ENCODE measurements around the gene S100A13.
"Not testable (repeated sequence)": the region's sequence is repeated elsewhere in the genome, so short reads cannot be mapped to it uniquely, and the experiment has no call there.

The S100A13 gene

DNA sequence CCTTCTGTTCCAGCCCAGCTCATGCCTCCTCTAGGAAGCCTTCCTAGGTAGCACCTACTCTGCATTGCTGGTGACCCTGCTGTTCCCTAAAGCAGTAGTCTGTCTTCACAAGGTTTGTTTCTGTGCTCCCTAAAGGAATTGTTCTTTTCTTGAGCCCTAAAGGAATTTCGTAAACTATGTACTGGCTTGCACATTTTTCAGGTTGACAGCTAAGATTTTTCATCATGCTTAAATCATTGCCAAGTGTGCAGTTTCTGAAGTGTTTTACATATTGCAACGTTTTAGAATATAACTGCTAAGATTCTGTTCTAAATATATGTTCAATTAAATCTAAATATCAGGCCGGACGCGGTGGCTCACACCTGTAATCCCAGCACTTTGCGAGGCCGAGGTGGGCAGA lies 27.5 kb downstream of the S100A13 start:
- DNase-seq, result no peak

DNA sequence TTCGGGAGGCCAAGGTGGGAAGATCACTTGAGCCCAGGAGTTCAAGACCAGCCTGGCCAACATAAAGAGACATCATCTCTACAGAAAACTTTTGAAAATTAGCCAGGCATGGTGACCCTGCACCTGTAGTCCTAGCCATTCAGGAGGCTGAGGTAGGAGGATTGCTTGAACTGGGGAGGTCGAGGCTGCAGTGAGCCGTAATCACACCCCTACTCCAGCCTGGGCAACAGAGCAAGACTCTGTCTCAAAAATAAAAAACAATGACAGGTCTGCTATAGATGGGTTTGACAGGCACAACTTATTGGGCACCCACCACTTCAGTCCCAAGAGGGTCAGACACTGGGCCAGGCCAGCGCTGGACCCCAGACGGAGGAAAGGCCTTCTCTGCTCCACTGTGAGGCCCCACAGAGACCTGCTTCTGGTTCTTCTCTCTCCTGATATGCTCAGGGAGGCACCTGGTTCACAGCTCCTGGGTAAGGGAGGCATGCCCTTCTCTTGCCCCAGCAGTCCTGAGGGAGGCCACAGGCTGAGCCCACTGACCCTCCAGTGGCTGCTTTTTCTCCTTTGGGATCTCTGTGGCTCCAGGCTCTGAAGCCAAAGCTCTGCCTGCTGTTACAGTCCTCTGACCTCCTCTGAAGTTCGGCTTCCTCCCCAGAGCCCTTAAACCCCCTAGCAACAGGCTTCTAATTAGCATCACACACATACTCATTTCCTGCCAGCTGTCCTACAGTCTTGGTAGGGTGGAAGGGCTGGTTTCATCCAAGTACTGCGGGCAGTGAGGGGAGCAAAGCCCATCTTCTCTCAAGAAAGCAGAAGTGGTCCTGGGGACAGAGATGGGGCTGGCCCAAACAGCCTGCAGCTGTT lies 28.8 kb downstream of the S100A13 start:
- DNase-seq, result no peak

GRCh38 chr1:153597206-153597605 lies 30.1 kb downstream of the S100A13 start:
- no peak for DNase-seq

DNA sequence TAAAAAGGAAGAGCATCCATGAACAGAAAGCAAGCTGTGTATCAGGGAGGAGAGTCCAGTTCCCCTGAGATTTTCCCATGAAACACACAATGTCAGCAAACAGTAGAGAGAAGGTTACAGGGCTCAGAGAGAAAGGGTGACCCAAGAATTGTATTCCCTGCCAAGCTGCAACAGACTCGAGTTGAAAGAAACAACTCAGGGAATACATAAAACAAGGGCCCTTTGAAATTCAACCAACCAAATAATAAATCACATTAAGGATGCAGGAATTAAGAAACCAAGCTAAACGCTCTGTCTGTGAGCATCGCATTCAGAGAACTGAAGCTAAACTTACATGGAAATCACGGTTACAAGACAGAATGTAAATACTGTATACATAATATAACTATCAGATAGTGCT lies 34.6 kb downstream of the S100A13 start:
- DNase-seq, result no peak

DNA sequence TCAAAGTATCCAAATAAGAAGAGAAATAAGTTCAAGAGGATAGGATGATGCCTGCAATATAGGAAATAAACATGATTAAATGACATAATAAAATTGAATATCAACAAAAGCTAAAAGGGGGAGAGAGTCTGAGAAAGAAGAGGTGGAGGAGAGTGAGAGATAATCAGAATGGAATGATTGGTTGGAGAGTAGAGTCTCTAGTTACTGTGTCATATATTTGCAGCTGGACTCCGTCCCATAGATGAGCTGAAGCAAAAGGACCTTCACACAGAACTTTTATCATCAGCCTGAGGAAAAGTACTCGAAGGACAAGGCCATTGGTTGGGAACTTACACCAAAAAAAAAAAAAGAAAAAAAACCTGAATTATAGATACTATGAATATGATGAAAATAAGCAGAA lies 38.8 kb downstream of the S100A13 start:
- DNase-seq, result no peak

- DNase-seq, result not testable (repeated sequence)
Measured at GRCh38 chr1:153588033-153588432, 39.3 kb downstream of the S100A13 start.

DNA sequence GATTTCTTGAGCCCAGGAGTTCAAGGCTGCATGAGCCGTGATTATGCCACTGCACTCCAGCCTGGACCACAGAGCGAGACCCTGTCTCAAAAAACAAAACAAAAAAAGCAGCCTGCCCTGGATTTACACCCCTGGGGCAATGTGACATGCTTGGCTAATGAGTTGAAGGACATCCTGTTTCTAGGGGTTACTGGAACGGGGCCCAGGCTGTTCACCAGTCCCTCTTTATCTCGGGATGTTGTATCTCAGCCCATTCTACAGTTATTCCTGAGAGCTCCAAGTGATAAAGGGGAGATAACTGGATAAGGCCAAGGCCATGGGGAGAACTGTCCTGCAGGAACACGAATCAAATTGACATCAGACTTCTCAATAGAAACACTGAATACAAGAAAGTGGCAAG lies 40.0 kb downstream of the S100A13 start:
- no peak for DNase-seq

DNA sequence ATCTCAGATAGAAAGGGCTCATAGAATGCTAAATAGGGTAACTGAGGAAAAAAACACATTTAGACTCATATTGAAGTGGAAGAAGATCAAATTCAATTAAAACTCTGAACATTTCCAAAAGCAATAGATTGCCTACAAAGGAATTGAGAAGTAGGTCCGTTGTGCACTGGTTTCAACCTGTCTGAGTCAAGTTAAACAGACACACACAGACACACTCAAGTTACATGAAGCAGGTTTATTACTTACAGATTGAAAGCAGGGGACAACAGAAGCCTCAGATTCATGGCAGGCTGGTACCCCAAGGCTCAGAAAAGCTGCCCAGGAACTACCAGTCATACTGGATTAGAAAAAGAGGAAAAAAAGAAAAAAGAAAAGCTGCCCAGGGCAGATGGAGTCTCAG lies 41.0 kb downstream of the S100A13 start:
- no peak for DNase-seq

- no peak for DNase-seq
Measured at GRCh38 chr1:153585006-153585405, 42.3 kb downstream of the S100A13 start.

DNA sequence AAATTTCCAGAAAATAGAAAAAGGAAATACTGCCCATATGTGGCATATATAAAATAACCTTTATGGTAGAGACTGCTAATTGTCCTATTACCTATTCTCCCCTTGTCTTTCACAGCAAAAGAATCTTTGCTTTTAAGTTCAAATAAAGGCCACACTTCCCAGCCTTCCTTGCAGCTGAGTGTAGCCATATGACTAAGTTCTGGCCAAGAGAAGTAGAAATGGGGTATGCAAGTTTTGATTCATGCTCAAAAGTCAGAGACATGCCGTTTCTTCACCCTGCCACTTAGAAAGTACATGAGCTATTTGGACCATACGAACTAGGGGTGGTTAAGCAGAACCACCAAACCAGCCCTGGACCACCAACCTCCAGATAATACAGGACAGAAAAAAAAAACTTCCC lies 43.3 kb downstream of the S100A13 start:
- DNase-seq, result no peak

DNA sequence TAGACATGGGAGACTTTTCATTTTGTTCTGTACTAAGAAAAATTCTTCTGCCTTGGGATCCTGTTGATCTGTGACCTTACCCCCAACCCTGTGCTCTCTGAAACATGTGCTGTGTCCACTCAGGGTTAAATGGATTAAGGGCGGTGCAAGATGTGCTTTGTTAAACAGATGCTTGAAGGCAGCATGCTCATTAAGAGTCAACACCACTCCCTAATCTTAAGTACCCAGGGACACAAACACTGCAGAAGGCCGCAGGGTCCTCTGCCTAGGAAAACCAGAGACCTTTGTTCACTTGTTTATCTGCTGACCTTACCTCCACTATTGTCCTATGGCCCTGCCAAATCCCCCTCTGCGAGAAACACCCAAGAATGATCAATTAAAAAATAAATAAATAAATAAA lies 43.8 kb downstream of the S100A13 start:
- DNase-seq, result not testable (repeated sequence)

GRCh38 chr1:153582836-153583235 lies 44.5 kb downstream of the S100A13 start:
- DNase-seq, result not testable (repeated sequence)

GRCh38 chr1:153578936-153579335 lies 48.4 kb downstream of the S100A13 start:
- no peak for DNase-seq

GRCh38 chr1:153578490-153578889 lies 48.8 kb downstream of the S100A13 start:
- no peak for DNase-seq

DNA sequence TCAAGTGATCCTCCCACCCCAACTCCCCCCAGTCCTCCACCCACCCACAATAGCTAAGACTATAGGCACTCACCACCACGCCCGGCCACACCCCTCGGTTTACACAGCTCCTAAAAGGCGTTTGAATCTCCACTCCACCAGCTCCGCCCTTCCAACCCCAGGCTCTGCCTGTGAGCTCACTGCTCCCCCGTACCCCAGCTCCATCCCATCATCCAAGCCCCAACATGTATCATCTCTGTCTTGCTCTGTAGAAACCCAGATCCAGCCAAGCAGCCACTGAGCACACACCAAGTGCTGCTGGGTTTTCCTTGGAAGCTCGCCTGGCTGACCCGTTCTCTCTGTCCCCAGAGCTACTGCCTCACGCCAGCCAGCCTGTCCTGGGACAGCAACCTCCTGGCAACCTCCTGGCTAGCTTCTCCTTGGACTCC lies 49.7 kb downstream of the S100A13 start:
- no peak for DNase-seq

GRCh38 chr1:153577138-153577537 lies 50.2 kb downstream of the S100A13 start:
- DNase-seq, result no peak

- not testable (repeated sequence) for DNase-seq
Measured at GRCh38 chr1:153575497-153575896, 51.8 kb downstream of the S100A13 start.

DNA sequence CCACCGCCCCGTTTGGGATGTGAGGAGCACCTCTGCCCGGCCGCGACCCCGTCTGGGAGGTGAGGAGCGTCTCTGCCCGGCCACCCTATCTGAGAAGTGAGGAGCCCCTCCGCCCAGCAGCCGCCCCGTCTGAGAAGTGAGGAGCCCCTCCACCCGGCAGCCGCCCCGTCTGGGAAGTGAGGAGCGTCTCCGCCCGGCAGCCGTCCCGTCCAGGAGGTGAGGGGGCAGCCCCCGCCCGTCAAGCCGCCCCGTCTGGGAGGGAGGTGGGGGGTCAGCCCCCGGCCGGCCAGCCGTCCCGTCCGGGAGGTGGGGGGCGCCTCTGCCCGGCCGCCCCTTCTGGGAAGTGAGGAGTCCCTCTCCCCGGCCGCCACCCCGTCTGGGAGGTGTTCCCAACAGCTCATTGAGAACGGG lies 52.2 kb downstream of the S100A13 start:
- DNase-seq, result not testable (repeated sequence)

DNA sequence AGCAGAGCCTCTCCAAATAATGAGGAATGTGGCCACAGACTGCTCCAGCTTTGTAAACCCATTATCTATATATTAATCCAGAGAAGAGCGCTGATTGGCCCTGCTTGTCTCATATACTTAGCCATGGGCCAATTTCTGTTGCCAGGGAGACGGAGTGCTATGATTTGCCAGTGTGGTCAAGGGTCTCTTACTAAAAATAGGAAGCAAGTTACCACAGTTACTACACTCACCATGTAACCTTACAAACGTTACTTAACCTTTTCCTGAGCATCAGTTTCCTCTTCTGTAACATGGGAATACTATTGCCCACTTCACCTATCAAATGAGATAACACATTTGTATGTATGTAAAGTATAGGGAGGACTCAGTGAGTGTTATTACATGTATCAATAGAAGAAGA lies 54.0 kb downstream of the S100A13 start:
- no peak for DNase-seq

- DNase-seq, result no peak
Measured at GRCh38 chr1:153572569-153573015, 54.7 kb downstream of the S100A13 start.

- no peak for DNase-seq
Measured at GRCh38 chr1:153571706-153572105, 55.6 kb downstream of the S100A13 start.

GRCh38 chr1:153570874-153571273 lies 56.4 kb downstream of the S100A13 start:
- no peak for DNase-seq

GRCh38 chr1:153569465-153569864 lies 57.8 kb downstream of the S100A13 start:
- no peak for DNase-seq
